Mesothelial cell of epicardium (in vitro differentiated cells): Measurements from ENCODE around the gene NCLN. TPM values are rescaled to one million over a fixed set of nuclear protein-coding genes. Genes with fewer than 3 reads are reported as not detected.
"Not testable (repeated sequence)": the region's sequence is repeated elsewhere in the genome, so short reads cannot be mapped to it uniquely, and the experiment has no call there.

Source experiments
- DNase-seq, 2 experiments: peaks; one replicate each; pipeline ENCODE4 v3.0.0; 2021; ENCODE audit warnings: low spot score in 2 of 2; ENCODE audit not compliant: unreplicated experiment in 2 of 2
- H3K27ac Mint-ChIP-seq: 2 replicates; pipeline ENCODE4 v1.8.0; 2021; ENCODE audit warnings: mixed read lengths
- H3K27me3 Mint-ChIP-seq: 2 replicates; pipeline ENCODE4 v1.8.0; 2021; ENCODE audit warnings: low read depth, mixed read lengths
- H3K36me3 Mint-ChIP-seq: 2 replicates; pipeline ENCODE4 v1.8.0; 2021; ENCODE audit warnings: mixed read lengths
- H3K4me1 Mint-ChIP-seq: 2 replicates; pipeline ENCODE4 v1.8.0; 2021; ENCODE audit warnings: mixed read lengths
- H3K4me3 Mint-ChIP-seq: 2 replicates; pipeline ENCODE4 v1.8.0; 2021; ENCODE audit warnings: mild to moderate bottlenecking, moderate library complexity, mixed read lengths
- H3K9me3 Mint-ChIP-seq: 2 replicates; pipeline ENCODE4 v1.8.0; 2021; ENCODE audit warnings: mixed read lengths
- total RNA-seq: library from RNA; stranded (reverse); gene quantifications from 3 replicates; pipeline ENCODE4 v1.2.1, GENCODE V29; 2021
- TF ChIP-seq, protein P1 (sequence below): fragments of 200-600 bp; sonication (generic); IDR thresholded peaks from one replicate; pipeline ENCODE4 v1.5.0; 2021; ENCODE audit warnings: antibody characterized with exemption; ENCODE audit not compliant: unreplicated experiment

NCLN gene
- total RNA-seq, 1 donor from 2014 or later, result 51.2 TPM

GRCh38 chr19:3163943-3164342, 21.8 kb upstream of the NCLN start:
- TF ChIP-seq, protein P1, sequence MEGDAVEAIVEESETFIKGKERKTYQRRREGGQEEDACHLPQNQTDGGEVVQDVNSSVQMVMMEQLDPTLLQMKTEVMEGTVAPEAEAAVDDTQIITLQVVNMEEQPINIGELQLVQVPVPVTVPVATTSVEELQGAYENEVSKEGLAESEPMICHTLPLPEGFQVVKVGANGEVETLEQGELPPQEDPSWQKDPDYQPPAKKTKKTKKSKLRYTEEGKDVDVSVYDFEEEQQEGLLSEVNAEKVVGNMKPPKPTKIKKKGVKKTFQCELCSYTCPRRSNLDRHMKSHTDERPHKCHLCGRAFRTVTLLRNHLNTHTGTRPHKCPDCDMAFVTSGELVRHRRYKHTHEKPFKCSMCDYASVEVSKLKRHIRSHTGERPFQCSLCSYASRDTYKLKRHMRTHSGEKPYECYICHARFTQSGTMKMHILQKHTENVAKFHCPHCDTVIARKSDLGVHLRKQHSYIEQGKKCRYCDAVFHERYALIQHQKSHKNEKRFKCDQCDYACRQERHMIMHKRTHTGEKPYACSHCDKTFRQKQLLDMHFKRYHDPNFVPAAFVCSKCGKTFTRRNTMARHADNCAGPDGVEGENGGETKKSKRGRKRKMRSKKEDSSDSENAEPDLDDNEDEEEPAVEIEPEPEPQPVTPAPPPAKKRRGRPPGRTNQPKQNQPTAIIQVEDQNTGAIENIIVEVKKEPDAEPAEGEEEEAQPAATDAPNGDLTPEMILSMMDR, result no peak
- DNase-seq, result no peak
- H3K4me1 Mint-ChIP-seq, result peaks cover 5% of the 10 kb centered on the region

DNA sequence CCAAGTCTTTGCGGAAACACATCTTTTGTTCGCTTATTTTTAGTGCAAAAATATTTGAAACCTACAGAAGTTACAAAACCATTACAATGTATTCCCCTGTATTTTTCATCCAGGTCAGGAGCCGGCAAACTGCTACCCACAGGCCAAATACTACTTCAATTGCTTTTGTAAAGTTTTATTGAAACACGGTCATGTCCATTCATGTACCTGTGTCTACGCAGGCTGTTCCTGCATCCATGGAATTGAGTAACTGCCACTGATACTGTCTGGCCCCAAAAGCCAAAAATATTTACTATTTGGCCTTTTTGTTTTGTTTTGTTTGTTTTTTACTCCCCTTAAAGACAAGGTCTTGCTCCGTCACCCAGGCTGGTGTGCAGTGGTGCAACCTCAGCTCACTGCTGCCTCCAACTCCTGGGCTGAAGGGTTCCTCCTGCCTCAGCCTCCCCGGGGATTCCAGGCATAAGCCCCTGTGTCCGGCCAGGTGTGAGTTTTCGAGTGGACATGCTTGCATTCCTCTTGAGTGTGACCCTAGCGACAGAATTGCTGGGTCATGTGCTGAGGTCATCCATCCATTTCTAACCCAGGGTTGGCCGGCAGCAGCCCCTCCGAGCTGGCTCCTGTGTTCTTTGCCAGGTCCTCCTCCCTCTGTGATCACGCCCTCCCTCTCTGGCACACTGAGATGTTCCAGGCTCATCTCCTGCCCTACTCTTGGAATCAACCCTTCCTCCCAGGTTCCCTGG, 18.0 kb upstream of the NCLN start:
- no peak overlapping the region for H3K4me3 Mint-ChIP-seq
- H3K36me3 Mint-ChIP-seq, result no peaks in the 10 kb centered on the region
- peaks cover 22% of the 10 kb centered on the region for H3K27me3 Mint-ChIP-seq
- H3K9me3 Mint-ChIP-seq, result peaks cover 4% of the 10 kb centered on the region
- no peak for DNase-seq
- no peak overlapping the region for H3K27ac Mint-ChIP-seq
- TF ChIP-seq, protein P1, result no peak
- H3K4me1 Mint-ChIP-seq, result peaks cover 5% of the 10 kb centered on the region

More at GRCh38 chr19:3163943-3164342, 21.8 kb upstream of the NCLN start:
- peaks cover 16% of the 10 kb centered on the region for H3K27me3 Mint-ChIP-seq
- H3K9me3 Mint-ChIP-seq, result peaks cover 7% of the 10 kb centered on the region
- H3K27ac Mint-ChIP-seq, result no peak overlapping the region
- no peak overlapping the region for H3K4me3 Mint-ChIP-seq
- H3K36me3 Mint-ChIP-seq, result no peaks in the 10 kb centered on the region

DNA sequence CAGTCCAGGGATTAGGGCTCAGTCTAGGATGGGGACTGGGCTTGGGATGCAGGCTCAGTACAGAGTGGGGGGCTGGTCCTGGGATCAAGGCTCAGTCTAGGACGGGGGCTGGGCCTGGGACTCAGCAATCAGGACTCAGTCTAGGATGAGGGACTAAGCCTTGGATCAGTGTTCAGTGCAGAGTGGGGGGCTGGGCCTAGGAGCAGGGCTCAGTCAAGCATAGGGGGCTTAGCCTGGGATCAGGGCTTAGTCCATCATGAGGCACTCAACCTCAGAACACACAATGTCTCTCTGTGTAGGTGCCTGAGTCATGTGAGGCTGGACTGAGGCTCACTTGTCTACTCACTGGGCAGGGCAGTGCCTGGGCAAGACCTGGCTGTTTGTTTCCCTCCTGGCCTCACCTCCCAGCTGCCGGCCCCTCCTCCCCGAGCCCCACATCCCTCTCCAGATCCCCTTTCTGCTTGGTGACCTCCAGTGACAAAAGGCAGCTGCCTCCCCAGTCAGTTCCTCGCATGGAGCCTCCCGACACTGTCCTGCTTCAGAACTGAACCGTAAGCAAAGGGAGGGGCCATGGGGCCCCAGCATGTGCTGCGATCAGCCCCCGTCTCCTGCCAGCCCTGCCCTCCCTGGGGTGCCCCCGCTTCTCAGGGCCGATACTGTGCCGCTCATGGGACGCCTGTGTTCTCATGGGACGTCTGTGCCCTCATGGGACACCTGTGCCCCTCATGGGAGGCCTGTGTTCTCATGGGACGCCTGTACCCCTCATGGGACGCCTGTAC, 13.6 kb upstream of the NCLN start:
- H3K4me1 Mint-ChIP-seq, result no peaks in the 10 kb centered on the region
- H3K27me3 Mint-ChIP-seq, result peaks cover 6% of the 10 kb centered on the region
- H3K4me3 Mint-ChIP-seq, result no peak overlapping the region
- TF ChIP-seq, protein P1, result no peak
- H3K36me3 Mint-ChIP-seq, result no peaks in the 10 kb centered on the region
- no peaks in the 10 kb centered on the region for H3K9me3 Mint-ChIP-seq
- H3K27ac Mint-ChIP-seq, result no peak overlapping the region
- no peak for DNase-seq

- not testable (repeated sequence) for H3K27ac Mint-ChIP-seq, H3K9me3 Mint-ChIP-seq, H3K36me3 Mint-ChIP-seq, H3K4me3 Mint-ChIP-seq, DNase-seq, H3K27me3 Mint-ChIP-seq, H3K4me1 Mint-ChIP-seq
Observed at GRCh38 chr19:3172673-3173000, 13.1 kb upstream of the NCLN start.

DNA sequence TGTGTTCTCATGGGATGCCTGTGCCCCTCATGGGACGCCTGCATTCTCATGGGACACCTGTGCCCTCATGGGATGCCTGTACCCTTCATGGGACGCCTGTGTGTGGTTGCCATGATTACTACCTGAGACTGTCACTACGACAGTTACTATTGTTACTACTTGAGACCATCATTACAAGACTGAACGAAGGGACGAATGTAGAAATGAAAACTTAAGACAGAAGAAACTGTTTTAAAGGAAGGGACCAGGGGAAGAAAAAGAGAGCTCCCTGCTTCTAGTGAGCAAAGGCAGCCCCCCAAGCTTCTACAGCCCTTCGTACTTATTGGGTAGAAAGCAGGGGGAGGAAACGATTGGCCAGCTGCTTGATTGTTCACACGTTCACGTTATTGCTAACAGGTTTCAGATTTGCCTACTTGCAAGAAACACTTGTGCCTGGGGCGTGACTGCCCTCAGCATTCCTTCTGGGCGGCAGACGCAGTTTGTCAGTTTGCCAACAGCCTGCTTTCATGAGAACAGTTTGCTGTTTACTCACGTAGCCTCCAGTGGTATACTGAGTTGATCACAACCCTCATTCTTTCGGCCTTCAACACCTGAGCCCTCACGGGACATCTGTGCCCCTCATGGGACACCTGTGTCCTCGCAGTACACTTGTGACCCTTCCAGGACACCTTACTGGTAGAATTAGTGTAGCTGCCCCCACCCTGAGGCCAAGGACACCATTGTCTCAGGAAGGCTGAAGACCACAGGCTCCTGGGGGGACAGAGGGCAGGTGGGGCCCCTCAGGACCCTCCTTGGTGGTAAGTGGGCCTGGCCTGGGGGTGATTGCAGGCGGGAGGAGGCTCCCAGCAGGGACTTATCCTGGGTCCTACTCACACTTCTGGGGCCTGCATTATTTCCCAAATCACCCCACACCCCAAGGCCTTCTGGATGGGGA, 9.7 kb upstream of the NCLN start:
- Mint-ChIP-seq H3K36me3 (no peaks in the 10 kb centered on the region), H3K4me3 (no peak overlapping the region), H3K27ac (no peak overlapping the region), H3K4me1 (no peaks in the 10 kb centered on the region), H3K27me3 (peaks cover 3% of the 10 kb centered on the region), H3K9me3 (no peaks in the 10 kb centered on the region)
- TF ChIP-seq, protein P1, result no peak
- no peak for DNase-seq
